SK-N-SH (cell line): ENCODE results near the gene SNAP23. TPM values are rescaled to one million over a fixed set of nuclear protein-coding genes. Genes with fewer than 3 reads are reported as not detected.

Experiments
- CTCF ChIA-PET: fragments of 300-600, 350-600 bp; formaldehyde crosslinking; extraction: SDS; loops from one replicate; lab custom pipeline; 2021; lab: Yijun Ruan, JAX
- POLR2A ChIA-PET: fragments of 350-600 bp; sonication (Branson Sonifier 250); formaldehyde crosslinking; extraction: SDS; loops from one replicate; lab custom pipeline; 2020; ENCODE audit warnings: antibody characterized with exemption, inconsistent platforms; lab: Yijun Ruan, JAX
- DNase-seq: peaks from one replicate; pipeline ENCODE4 v3.0.0; 2012
- H2AFZ ChIP-seq: fragments of 200-600 bp; sonication (generic); 2 replicates; pipeline ENCODE4 v1.8.1; 2016; ENCODE audit warnings: antibody characterized with exemption, mild to moderate bottlenecking, low read depth
- H3F3A ChIP-seq: fragments of 200-600 bp; sonication (generic); replicated peaks from 2 replicates; pipeline ENCODE3; 2016; ENCODE audit warnings: antibody characterized with exemption, mild to moderate bottlenecking; ENCODE audit not compliant: insufficient read depth
- H3K27ac ChIP-seq, 2 experiments: fragments of 200-500 bp in 1 of 2; fragments of 200-600 bp in 1 of 2; sonication (Bioruptor generic) in 1 of 2; sonication (generic), shearing (Covaris generic) in 1 of 2; 2 replicates each; pipeline versions ENCODE4 v1.5.1 to v1.6.1; 2014 to 2016; ENCODE audit warnings: low read depth in 2 of 2, inconsistent platforms in 1 of 2, low read length in 1 of 2, mild to moderate bottlenecking in 1 of 2, mixed read lengths in 1 of 2
- H3K27me3 ChIP-seq: fragments of 200-600 bp; sonication (generic), shearing (Covaris generic); 2 replicates; pipeline ENCODE4 v1.6.1; 2016; ENCODE audit warnings: mixed run types; ENCODE audit not compliant: insufficient read depth
- H3K36me3 ChIP-seq, 2 experiments: fragments of 200-500 bp in 1 of 2; fragments of 200-600 bp in 1 of 2; sonication (Bioruptor generic) in 1 of 2; sonication (generic) in 1 of 2; replicated peaks in 1 of 2; 2 replicates each; pipeline versions ENCODE3 to v1.5.1; 2014 to 2016; ENCODE audit warnings: low read length in 1 of 2, mild to moderate bottlenecking in 1 of 2; ENCODE audit not compliant: insufficient read depth in 2 of 2, control insufficient read depth in 1 of 2
- H3K4me1 ChIP-seq, 2 experiments: fragments of 200-500 bp in 1 of 2; fragments of 200-600 bp in 1 of 2; sonication (Bioruptor generic) in 1 of 2; sonication (generic), shearing (Covaris generic) in 1 of 2; 2 replicates each; pipeline versions ENCODE4 v1.5.1 to v1.6.1; 2014 to 2016; ENCODE audit warnings: low read depth in 1 of 2, low read length in 1 of 2, mixed run types in 1 of 2; ENCODE audit not compliant: insufficient read depth in 2 of 2, control insufficient read depth in 1 of 2
- H3K4me2 ChIP-seq: fragments of 200-600 bp; sonication (generic), shearing (Covaris generic); 2 replicates; pipeline ENCODE4 v1.6.1; 2017; ENCODE audit warnings: mixed run types
- H3K4me3 ChIP-seq, 2 experiments: fragments of 200-500 bp in 1 of 2; fragments of 200-600 bp in 1 of 2; sonication (Bioruptor generic) in 1 of 2; sonication (generic), shearing (Covaris generic) in 1 of 2; 2 replicates each; pipeline versions ENCODE4 v1.5.1 to v1.8.1; 2014 to 2016; ENCODE audit warnings: low read depth in 2 of 2, inconsistent platforms in 1 of 2, low read length in 1 of 2, mild to moderate bottlenecking in 1 of 2, mixed read lengths in 1 of 2, moderate library complexity in 1 of 2
- H3K79me2 ChIP-seq: fragments of 200-600 bp; sonication (generic); 2 replicates; pipeline ENCODE4 v1.8.1; 2017; ENCODE audit warnings: mild to moderate bottlenecking; ENCODE audit not compliant: insufficient read depth
- H3K9ac ChIP-seq: fragments of 200-600 bp; sonication (generic); 2 replicates; pipeline ENCODE4 v1.6.1; 2017; ENCODE audit warnings: mixed run types
- H3K9me2 ChIP-seq: fragments of 200-600 bp; sonication (generic); 2 replicates; pipeline ENCODE4 v1.6.1; 2017; ENCODE audit warnings: mixed run types
- H3K9me3 ChIP-seq: fragments of 200-600 bp; sonication (generic); 2 replicates; pipeline ENCODE4 v1.6.1; 2017; ENCODE audit warnings: mixed run types, mild to moderate bottlenecking, moderate library complexity
- H4K20me1 ChIP-seq: fragments of 200-600 bp; sonication (generic); 2 replicates; pipeline ENCODE4 v1.6.1; 2017; ENCODE audit warnings: mild to moderate bottlenecking, mixed run types; ENCODE audit not compliant: insufficient read depth
- CHD2 ChIP-seq: fragments of 150-350 bp; IDR thresholded peaks from 2 replicates; pipeline ENCODE4 v1.6.1; 2018; ENCODE audit warnings: low read length; ENCODE audit not compliant: partially characterized antibody
- CTCF ChIP-seq: fragments of 200-600 bp; sonication (generic); IDR thresholded peaks from 2 replicates; pipeline ENCODE4 v1.6.1; 2017; ENCODE audit warnings: antibody characterized with exemption, mild to moderate bottlenecking, moderate library complexity
- ELF1 ChIP-seq: IDR thresholded peaks from 2 replicates; pipeline ENCODE4 v1.4.0; 2012
- EZH2phosphoT487 ChIP-seq: fragments of 200-600 bp; sonication (generic); IDR thresholded peaks from 2 replicates; pipeline ENCODE4 v1.6.1; 2017; ENCODE audit warnings: low read depth, mixed run types, mild to moderate bottlenecking, antibody characterized with exemption, moderate library complexity, borderline replicate concordance
- FOSL2 ChIP-seq: IDR thresholded peaks from 2 replicates; pipeline ENCODE4 v1.4.0; 2012; ENCODE audit warnings: low read depth, mild to moderate bottlenecking, moderate library complexity, borderline replicate concordance
- FOXJ3 ChIP-seq: sonication (generic); formaldehyde crosslinking; IDR thresholded peaks from 2 replicates; pipeline ENCODE4 v1.5.1; 2020; ENCODE audit warnings: mild to moderate bottlenecking, missing genetic modification reagents
- FOXM1 ChIP-seq: IDR thresholded peaks from 2 replicates; pipeline ENCODE4 v1.4.0; 2012; ENCODE audit warnings: low read depth, mild to moderate bottlenecking
- MAX ChIP-seq: IDR thresholded peaks from 2 replicates; pipeline ENCODE4 v1.4.0; 2012; ENCODE audit warnings: low read depth
- MEF2A ChIP-seq: IDR thresholded peaks from 2 replicates; pipeline ENCODE4 v1.4.0; 2012; ENCODE audit warnings: low read depth, borderline replicate concordance
- MXI1 ChIP-seq: IDR thresholded peaks from 2 replicates; pipeline ENCODE4 v1.6.1; 2012; ENCODE audit warnings: mild to moderate bottlenecking, low read depth, low read length, improper control_type of control experiment
- NFIC ChIP-seq: IDR thresholded peaks from 2 replicates; pipeline ENCODE4 v1.4.0; 2012; ENCODE audit warnings: borderline replicate concordance
- POLR2AphosphoS5 ChIP-seq: IDR thresholded peaks from 2 replicates; pipeline ENCODE4 v1.6.1; 2012; ENCODE audit warnings: low read depth, low read length
- RAD21 ChIP-seq: IDR thresholded peaks from 2 replicates; pipeline ENCODE4 v1.6.1; 2012; ENCODE audit warnings: mild to moderate bottlenecking, low read length
- RFX5 ChIP-seq: IDR thresholded peaks from 2 replicates; pipeline ENCODE4 v1.6.1; 2012; ENCODE audit warnings: mild to moderate bottlenecking, improper control_type of control experiment, low read length
- SIN3A ChIP-seq: IDR thresholded peaks from 2 replicates; pipeline ENCODE4 v1.6.1; 2012; ENCODE audit warnings: low read depth, mild to moderate bottlenecking, low read length, moderate library complexity, borderline replicate concordance
- SMC3 ChIP-seq: IDR thresholded peaks from 2 replicates; pipeline ENCODE4 v1.6.1; 2012; ENCODE audit warnings: low read depth, low read length, improper control_type of control experiment
- TAF1 ChIP-seq: IDR thresholded peaks from 2 replicates; pipeline ENCODE4 v1.6.1; 2012; ENCODE audit warnings: low read depth, mild to moderate bottlenecking, low read length, moderate library complexity, borderline replicate concordance
- USF2 ChIP-seq: fragments of 150-350 bp; IDR thresholded peaks from 2 replicates; pipeline ENCODE4 v1.6.1; 2017; ENCODE audit warnings: antibody characterized with exemption, low read length, low read depth, borderline replicate concordance
- YY1 ChIP-seq: IDR thresholded peaks from 2 replicates; pipeline ENCODE4 v1.4.0; 2012; ENCODE audit warnings: low read depth, mild to moderate bottlenecking
- ZBTB33 ChIP-seq: IDR thresholded peaks from 2 replicates; pipeline ENCODE4 v1.4.0; 2012; ENCODE audit warnings: low read depth, borderline replicate concordance
- WGBS: methylation state at CpG from one replicate; pipeline ENCODE4 v1.1.6; 2017; ENCODE audit warnings: low lambda C conversion rate; 5-methylcytosine and 5-hydroxymethylcytosine counted together
- polyA plus RNA-seq, 3 experiments: library from polyadenylated mRNA; depleted of rRNA; stranded (reverse); fragments of >200 nt; gene quantifications; 2 replicates each; pipeline ENCODE4 v1.2.3, GENCODE V29; 2012

Gene SNAP23
- polyA plus RNA-seq, 1 of the 3 experiments (the other 2 are of a cell fraction), result 39.2 TPM

- Histone ChIP-seq H3K4me1 (peaks cover 11 to 14% of the 10 kb centered on the region in 2 experiments; a peak in 3 of 4 replicates), H3K27ac (peak overlapping the region; percentile 75 to 76), H4K20me1 (no peaks in the 10 kb centered on the region), H3K36me3 (peaks cover 12 to 19% of the 10 kb centered on the region in 2 experiments), H3F3A (peaks cover 4% of the 10 kb centered on the region), H3K4me2 (peak overlapping the region; percentile 84), H3K27me3 (no peaks in the 10 kb centered on the region), H3K9ac (peak overlapping the region; percentile 97), H2AFZ (peak overlapping the region; percentile 97), H3K9me2 (no peaks in the 10 kb centered on the region), H3K79me2 (peaks cover 67% of the 10 kb centered on the region), H3K4me3 (peak overlapping the region; percentile 91 to 99), H3K9me3 (no peaks in the 10 kb centered on the region)
- ChIA-PET CTCF (interaction anchor here (0.6 to 2.0 kb wide), 4 partner anchors 13 to 68 kb away, joined by 3 to 6 read pairs (median 4); no protein-coding TSS in a partner anchor), POLR2A (interaction anchor here (0.6 to 1.4 kb wide), 3 partner anchors 9 to 53 kb away, joined by 3 to 6 read pairs (median 3); partner anchors contain the start of gene SNAP23)
- no peak for DNase-seq
- 2% methylated on average over 9 of the region's 9 CpGs for WGBS
- TF ChIP-seq SIN3A (no peak; the same call in 1 of the 2 replicates), RFX5 (peak; percentile 17)
These were observed 52.4 kb downstream of the SNAP23 start for GRCh38 chr15:42547918-42548248.

- Histone ChIP-seq H3K79me2 (peaks cover 73% of the 10 kb centered on the region), H4K20me1 (no peaks in the 10 kb centered on the region), H3K9me2 (no peaks in the 10 kb centered on the region), H3K27me3 (no peaks in the 10 kb centered on the region), H3K4me1 (peaks cover 11 to 14% of the 10 kb centered on the region in 2 experiments; a peak in 3 of 4 replicates), H3K4me2 (peak within 1 kb of the TSS; percentile 84), H3K9me3 (no peaks in the 10 kb centered on the region), H3F3A (peaks cover 4% of the 10 kb centered on the region), H2AFZ (peak within 1 kb of the TSS; percentile 97), H3K27ac (peak within 1 kb of the TSS; percentile 75 to 76), H3K36me3 (peaks cover 10 to 17% of the 10 kb centered on the region in 2 experiments), H3K9ac (peak within 1 kb of the TSS; percentile 97), H3K4me3 (peak within 1 kb of the TSS; percentile 91 to 99)
- ChIA-PET CTCF (interaction anchor here (0.6 to 2.0 kb wide), 6 partner anchors 14 to 406 kb away, joined by 3 to 6 read pairs (median 4); no protein-coding TSS in a partner anchor), POLR2A (interaction anchor here (0.6 to 1.4 kb wide), 3 partner anchors 9 to 53 kb away, joined by 3 to 6 read pairs (median 3); partner anchors contain the start of gene SNAP23)
- WGBS, result 0% methylated on average over 22 of the region's 71 CpGs
- DNase-seq, result peak; percentile 96
- TF ChIP-seq ELF1 (peak; percentile 36; the same call in 1 of the 2 replicates), FOXJ3 (CRISPR knock-in tag) (0 out of 2 replicates have a peak, but pooled peaks have one; percentile 55), RAD21 (0 out of 2 replicates have a peak, but pooled peaks have one; percentile 0), TAF1 (peak; percentile 61), MXI1 (peak; percentile 82), MEF2A (no peak), MAX (peak; percentile 75; the same call in 1 of the 2 replicates), CTCF (no peak), FOXM1 (no peak), USF2 (no peak), YY1 (peak; percentile 87), NFIC (no peak; the same call in 1 of the 2 replicates), SMC3 (no peak), FOSL2 (no peak), ZBTB33 (no peak), POLR2AphosphoS5 (peak; percentile 94), EZH2phosphoT487 (no peak), CHD2 (no peak)
These were observed 53.0 kb downstream of the SNAP23 start, which contains the start of the genes HAUS2 and LRRC57 for GRCh38 chr15:42548249-42549031. HAUS2 (plus strand) TSS chr15:42548838; CDS start chr15:42548873, 35 bp downstream. LRRC57 (minus strand) TSS chr15:42548793; CDS start chr15:42548434, 359 bp downstream.
